ENCODE measurements around the gene PCNX1. TPM values are rescaled to one million over a fixed set of nuclear protein-coding genes. Genes with fewer than 3 reads are reported as not detected.

PCNX1 gene
- total and polyA plus RNA-seq, 2 experiments from 2014 or later: 6.9 to 33.5 TPM

- no peak overlapping the region for H3K4me3 ChIP-seq
- peaks cover 40% of the 10 kb centered on the region for H3K36me3 ChIP-seq (ENCODE audit: low read depth)
- in situ Hi-C loops (cut with MboI): no loop called here
- DNase-seq: no peak
- no peaks in the 10 kb centered on the region for H3K9me3 ChIP-seq (ENCODE audit: low read depth)
- no peaks in the 10 kb centered on the region for H3K9me2 ChIP-seq (ENCODE audit: insufficient read depth)
- H3K27ac ChIP-seq: no peak overlapping the region
- TF ChIP-seq EZH2phosphoT487 (IDR thresholded peaks at IDR 0.05; ENCODE audit: insufficient read depth, low read depth) (no peak), EZH2 (IDR thresholded peaks at IDR 0.05; ENCODE audit: insufficient read depth, poor library complexity, severe bottlenecking) (no peak)
- no peaks in the 10 kb centered on the region for H3K79me2 ChIP-seq (ENCODE audit: insufficient read depth)
- 100% methylated on average over 1 of the region's 1 CpG for WGBS, 2 experiments (ENCODE audit: low coverage in 1 of 2, low lambda C conversion rate in 2 of 2, missing lambda C conversion rate in 2 of 2)
- no peaks in the 10 kb centered on the region for H3K27me3 ChIP-seq (replicated peaks; ENCODE audit: insufficient read depth)
- H4K20me1 ChIP-seq (ENCODE audit: insufficient read depth): no peaks in the 10 kb centered on the region
- no peak overlapping the region for H2AFZ ChIP-seq
- no peaks in the 10 kb centered on the region for H3K4me1 ChIP-seq (ENCODE audit: insufficient read depth)
- no peak overlapping the region for H3K4me2 ChIP-seq (ENCODE audit: unreplicated experiment)
- H3K9ac ChIP-seq: no peak overlapping the region
- no peaks in the 10 kb centered on the region for H3F3A ChIP-seq (ENCODE audit: insufficient read depth)
These were observed 123.7 kb downstream of the PCNX1 start for GRCh38 chr14:71031000-71031399.

GRCh38 chr14:71036433-71036832 lies 129.2 kb downstream of the PCNX1 start:
- Histone ChIP-seq H3K9me2 (ENCODE audit: insufficient read depth) (no peaks in the 10 kb centered on the region), H3K4me2 (ENCODE audit: unreplicated experiment) (no peak overlapping the region), H3K79me2 (ENCODE audit: insufficient read depth) (no peaks in the 10 kb centered on the region), H2AFZ (no peak overlapping the region), H3K27ac (no peak overlapping the region), H3K36me3 (ENCODE audit: low read depth) (peaks cover 48% of the 10 kb centered on the region), H3K9ac (no peak overlapping the region), H3F3A (ENCODE audit: insufficient read depth) (no peaks in the 10 kb centered on the region), H3K4me1 (ENCODE audit: insufficient read depth) (no peaks in the 10 kb centered on the region), H3K27me3 (replicated peaks; ENCODE audit: insufficient read depth) (no peaks in the 10 kb centered on the region), H4K20me1 (ENCODE audit: insufficient read depth) (no peaks in the 10 kb centered on the region), H3K9me3 (ENCODE audit: low read depth) (no peaks in the 10 kb centered on the region), H3K4me3 (no peak overlapping the region)
- WGBS, 2 experiments (ENCODE audit: low coverage in 1 of 2, low lambda C conversion rate in 2 of 2, missing lambda C conversion rate in 2 of 2): 96 to 98% methylated on average over 4 of the region's 4 CpGs
- TF ChIP-seq EZH2phosphoT487 (IDR thresholded peaks at IDR 0.05; ENCODE audit: insufficient read depth, low read depth): no peak
- TF ChIP-seq EZH2 (IDR thresholded peaks at IDR 0.05; ENCODE audit: insufficient read depth, poor library complexity, severe bottlenecking): no peak
- in situ Hi-C loops (cut with MboI): no loop called here
- no peak for DNase-seq

- no peaks in the 10 kb centered on the region for H3K9me2 ChIP-seq (ENCODE audit: insufficient read depth)
- no peaks in the 10 kb centered on the region for H4K20me1 ChIP-seq (ENCODE audit: insufficient read depth)
- DNase-seq: no peak
- H3K4me3 ChIP-seq: no peak overlapping the region
- in situ Hi-C loops (cut with MboI): no loop called here
- peaks cover 19% of the 10 kb centered on the region for H3F3A ChIP-seq (ENCODE audit: insufficient read depth)
- peaks cover 20% of the 10 kb centered on the region for H3K4me1 ChIP-seq (ENCODE audit: insufficient read depth)
- peaks cover 34% of the 10 kb centered on the region for H3K36me3 ChIP-seq (ENCODE audit: low read depth)
- no peak overlapping the region for H2AFZ ChIP-seq
- TF ChIP-seq EZH2phosphoT487 (IDR thresholded peaks at IDR 0.05; ENCODE audit: insufficient read depth, low read depth) (no peak), EZH2 (IDR thresholded peaks at IDR 0.05; ENCODE audit: insufficient read depth, poor library complexity, severe bottlenecking) (no peak)
- no peaks in the 10 kb centered on the region for H3K9me3 ChIP-seq (ENCODE audit: low read depth)
- H3K27ac ChIP-seq: no peak overlapping the region; the same call in 1 of the 2 replicates
- H3K27me3 ChIP-seq (replicated peaks; ENCODE audit: insufficient read depth): no peaks in the 10 kb centered on the region
- 0 out of 2 replicates have a peak, but pooled peaks cover 15% of the 10 kb centered on the region for H3K79me2 ChIP-seq (ENCODE audit: insufficient read depth)
- H3K9ac ChIP-seq: no peak overlapping the region
- H3K4me2 ChIP-seq (ENCODE audit: unreplicated experiment): no peak overlapping the region
These were observed 141.1 kb downstream of the PCNX1 start for GRCh38 chr14:71048393-71048792.

GRCh38 chr14:71049435-71050133 lies 142.3 kb downstream of the PCNX1 start:
- in situ Hi-C loops (cut with MboI): no loop called here
- Histone ChIP-seq H3K4me3 (no peak overlapping the region), H3K9ac (peak overlapping the region; percentile 53), H3K27me3 (replicated peaks; ENCODE audit: insufficient read depth) (no peaks in the 10 kb centered on the region), H2AFZ (no peak overlapping the region), H3K9me2 (ENCODE audit: insufficient read depth) (no peaks in the 10 kb centered on the region), H4K20me1 (ENCODE audit: insufficient read depth) (no peaks in the 10 kb centered on the region), H3K9me3 (ENCODE audit: low read depth) (no peaks in the 10 kb centered on the region), H3K36me3 (ENCODE audit: low read depth) (peaks cover 36% of the 10 kb centered on the region), H3F3A (ENCODE audit: insufficient read depth) (peaks cover 19% of the 10 kb centered on the region), H3K27ac (peak overlapping the region; percentile 78), H3K79me2 (ENCODE audit: insufficient read depth) (0 out of 2 replicates have a peak, but pooled peaks cover 5% of the 10 kb centered on the region), H3K4me2 (ENCODE audit: unreplicated experiment) (peak overlapping the region; percentile 64), H3K4me1 (ENCODE audit: insufficient read depth) (peaks cover 20% of the 10 kb centered on the region)
- peak; percentile 88 for DNase-seq
- no peak for TF ChIP-seq EZH2 (IDR thresholded peaks at IDR 0.05; ENCODE audit: insufficient read depth, poor library complexity, severe bottlenecking)
- no peak for TF ChIP-seq EZH2phosphoT487 (IDR thresholded peaks at IDR 0.05; ENCODE audit: insufficient read depth, low read depth)
- 2 to 7% methylated on average over 3 of the region's 3 CpGs for WGBS, 2 experiments (ENCODE audit: low coverage in 1 of 2, low lambda C conversion rate in 2 of 2, missing lambda C conversion rate in 2 of 2)

Data from GM23248 (cell line).